ENCODE results near the gene PPIL6.
A peak's percentile ranks its signal among the peaks of the same experiment; 100 is the strongest.
"Not testable (repeated sequence)": the region's sequence is repeated elsewhere in the genome, so short reads cannot be mapped to it uniquely, and the experiment has no call there.

Gene PPIL6

DNA sequence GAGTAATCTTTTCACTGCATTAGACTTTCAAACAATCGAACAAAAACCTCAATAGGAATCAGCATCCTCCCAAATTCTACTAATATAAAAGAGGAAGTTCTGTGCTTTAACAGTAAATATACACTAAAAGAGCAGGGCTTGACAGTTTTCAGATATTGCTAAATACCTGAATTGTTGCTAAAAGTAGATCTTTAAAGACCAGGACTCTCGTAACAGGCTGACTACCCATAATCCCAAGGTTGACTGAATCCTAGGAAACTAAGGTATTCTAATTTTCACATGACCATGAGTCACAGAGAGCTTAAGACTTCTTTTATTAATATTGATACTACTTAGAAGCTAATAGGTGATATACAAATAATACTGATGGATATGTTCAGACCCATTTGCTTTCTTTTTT is 68.3 kb downstream of the PPIL6 start:
- POLR2A ChIA-PET = interaction anchor here (0.6 kb wide), 1 partner anchor 206 kb away, joined by 3 read pairs; no protein-coding TSS in a partner anchor
- H3K27me3 ChIP-seq (replicated peaks in 2 of 5; ENCODE audit: control insufficient read depth in 4 of 5, insufficient read depth in 5 of 5, low read length in 4 of 5) = no peaks in the 10 kb centered on the region
- H3K4me3 ChIP-seq (ENCODE audit: control insufficient read depth in 1 of 7, extremely low read depth in 1 of 7, insufficient read depth in 4 of 7, low read depth in 2 of 7, low read length in 6 of 7) = peak overlapping the region in 2 of 7 experiments; percentile 51 to 96
- H3K9me3 ChIP-seq (ENCODE audit: control extremely low read depth in 1 of 5, control insufficient read depth in 4 of 5, insufficient read depth in 2 of 5, low read depth in 1 of 5, low read length in 4 of 5) = no peaks in the 10 kb centered on the region
- H3K4me1 ChIP-seq (ENCODE audit: control extremely low read depth in 1 of 4, control insufficient read depth in 4 of 4, insufficient read depth in 4 of 4, low read length in 3 of 4) = peaks cover 31 to 74% (median 44%) of the 10 kb centered on the region in 4 experiments
- DNase-seq = peak in 2 of 3 donors; percentile 31 to 42
- peak overlapping the region in 1 of 2 experiments; percentile 60 for H3K27ac ChIP-seq (ENCODE audit: insufficient read depth in 1 of 2, low read depth in 1 of 2, low read length in 2 of 2, poor library complexity in 1 of 2, severe bottlenecking in 2 of 2)
- no CpG with 5 or more reads among the region's 2 CpGs for WGBS (ENCODE audit: insufficient coverage)
- CTCF ChIA-PET = interaction anchor here (1.2 to 5.9 kb wide), 6 partner anchors 10 to 277 kb away, joined by 3 to 45 read pairs (median 5); partner anchors contain the start of genes CD164, CEP57L1, PPIL6 and SESN1
- peaks cover 42 to 93% (median 66%) of the 10 kb centered on the region in 4 experiments for H3K36me3 ChIP-seq (ENCODE audit: control insufficient read depth in 4 of 4, insufficient read depth in 4 of 4, low read length in 3 of 4)

- ChIA-PET POLR2A (no interaction called here), CTCF (interaction anchor here (0.6 to 5.9 kb wide), 7 partner anchors 9 to 463 kb away, joined by 3 to 45 read pairs (median 5); partner anchors contain the start of gene CD164)
- H3K9me3 ChIP-seq (ENCODE audit: control extremely low read depth in 1 of 5, control insufficient read depth in 4 of 5, insufficient read depth in 2 of 5, low read depth in 1 of 5, low read length in 4 of 5) = no peaks in the 10 kb centered on the region
- DNase-seq = no peak
- peak overlapping the region in 1 of 7 experiments; percentile 11 for H3K4me3 ChIP-seq (ENCODE audit: control insufficient read depth in 1 of 7, extremely low read depth in 1 of 7, insufficient read depth in 4 of 7, low read depth in 2 of 7, low read length in 6 of 7)
- no peak overlapping the region for H3K27ac ChIP-seq (ENCODE audit: insufficient read depth in 1 of 2, low read depth in 1 of 2, low read length in 2 of 2, poor library complexity in 1 of 2, severe bottlenecking in 2 of 2)
- WGBS (ENCODE audit: insufficient coverage) = 54% methylated on average over 3 of the region's 3 CpGs
- H3K4me1 ChIP-seq (ENCODE audit: control extremely low read depth in 1 of 4, control insufficient read depth in 4 of 4, insufficient read depth in 4 of 4, low read length in 3 of 4) = peaks cover 31 to 62% (median 33%) of the 10 kb centered on the region in 4 experiments
- H3K36me3 ChIP-seq (ENCODE audit: control insufficient read depth in 4 of 4, insufficient read depth in 4 of 4, low read length in 3 of 4) = peaks cover 47 to 93% (median 66%) of the 10 kb centered on the region in 4 experiments
- no peaks in the 10 kb centered on the region for H3K27me3 ChIP-seq (replicated peaks in 2 of 5; ENCODE audit: control insufficient read depth in 4 of 5, insufficient read depth in 5 of 5, low read length in 4 of 5)
These were observed 69.6 kb downstream of the PPIL6 start for GRCh38 chr6:109370792-109371191.

GRCh38 chr6:109370336-109370735 is 70.1 kb downstream of the PPIL6 start:
- Histone ChIP-seq H3K27me3 (replicated peaks in 2 of 5; ENCODE audit: control insufficient read depth in 4 of 5, insufficient read depth in 5 of 5, low read length in 4 of 5) (no peaks in the 10 kb centered on the region), H3K36me3 (ENCODE audit: control insufficient read depth in 4 of 4, insufficient read depth in 4 of 4, low read length in 3 of 4) (peaks cover 48 to 91% (median 66%) of the 10 kb centered on the region in 4 experiments), H3K4me3 (ENCODE audit: control insufficient read depth in 1 of 7, extremely low read depth in 1 of 7, insufficient read depth in 4 of 7, low read depth in 2 of 7, low read length in 6 of 7) (no peak overlapping the region), H3K9me3 (ENCODE audit: control extremely low read depth in 1 of 5, control insufficient read depth in 4 of 5, insufficient read depth in 2 of 5, low read depth in 1 of 5, low read length in 4 of 5) (no peaks in the 10 kb centered on the region), H3K4me1 (ENCODE audit: control extremely low read depth in 1 of 4, control insufficient read depth in 4 of 4, insufficient read depth in 4 of 4, low read length in 3 of 4) (peaks cover 31 to 58% (median 33%) of the 10 kb centered on the region in 4 experiments), H3K27ac (ENCODE audit: insufficient read depth in 1 of 2, low read depth in 1 of 2, low read length in 2 of 2, poor library complexity in 1 of 2, severe bottlenecking in 2 of 2) (peak overlapping the region in 1 of 2 experiments; percentile 30)
- DNase-seq = no peak
- POLR2A ChIA-PET = no interaction called here
- CTCF ChIA-PET = interaction anchor here (0.6 to 5.9 kb wide), 8 partner anchors 8 to 463 kb away, joined by 3 to 45 read pairs (median 4); partner anchors contain the start of gene CD164
- no CpG with 5 or more reads among the region's 1 CpG for WGBS (ENCODE audit: insufficient coverage)

DNA sequence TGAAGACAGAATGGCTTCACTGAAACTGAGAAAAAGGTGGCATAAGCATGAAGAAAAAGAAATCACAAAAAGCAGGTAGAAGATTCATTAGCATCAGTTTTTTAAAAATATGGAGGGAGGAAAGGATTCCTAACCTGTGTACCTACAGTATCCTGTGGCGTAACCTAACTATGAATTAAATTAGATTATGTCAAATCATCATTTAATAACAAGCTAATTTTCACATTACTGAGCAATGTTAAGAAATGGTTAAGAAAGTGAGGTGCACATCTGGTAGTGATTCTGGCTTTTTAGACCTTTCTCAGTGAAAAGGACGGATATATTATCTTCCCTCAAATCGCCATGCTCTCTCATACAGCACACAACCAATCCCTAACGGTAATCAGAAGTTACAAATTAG is 70.7 kb downstream of the PPIL6 start:
- no CpG with 5 or more reads among the region's 4 CpGs for WGBS (ENCODE audit: insufficient coverage)
- H3K4me1 ChIP-seq (ENCODE audit: control extremely low read depth in 1 of 4, control insufficient read depth in 4 of 4, insufficient read depth in 4 of 4, low read length in 3 of 4) = peaks cover 28 to 51% (median 30%) of the 10 kb centered on the region in 4 experiments
- no peak overlapping the region for H3K27ac ChIP-seq (ENCODE audit: insufficient read depth in 1 of 2, low read depth in 1 of 2, low read length in 2 of 2, poor library complexity in 1 of 2, severe bottlenecking in 2 of 2)
- peaks cover 49 to 87% (median 67%) of the 10 kb centered on the region in 4 experiments for H3K36me3 ChIP-seq (ENCODE audit: control insufficient read depth in 4 of 4, insufficient read depth in 4 of 4, low read length in 3 of 4)
- no peaks in the 10 kb centered on the region for H3K9me3 ChIP-seq (ENCODE audit: control extremely low read depth in 1 of 5, control insufficient read depth in 4 of 5, insufficient read depth in 2 of 5, low read depth in 1 of 5, low read length in 4 of 5)
- no peak overlapping the region for H3K4me3 ChIP-seq (ENCODE audit: control insufficient read depth in 1 of 7, extremely low read depth in 1 of 7, insufficient read depth in 4 of 7, low read depth in 2 of 7, low read length in 6 of 7)
- CTCF ChIA-PET = interaction anchor here (1.1 to 5.9 kb wide), 7 partner anchors 8 to 182 kb away, joined by 3 to 45 read pairs (median 5); partner anchors contain the start of gene CD164
- DNase-seq = no peak
- POLR2A ChIA-PET = no interaction called here
- H3K27me3 ChIP-seq (replicated peaks in 2 of 5; ENCODE audit: control insufficient read depth in 4 of 5, insufficient read depth in 5 of 5, low read length in 4 of 5) = no peaks in the 10 kb centered on the region

- peaks cover 0 to 12% (median 2%) of the 10 kb centered on the region in 5 experiments for H3K9me3 ChIP-seq (ENCODE audit: control extremely low read depth in 1 of 5, control insufficient read depth in 4 of 5, insufficient read depth in 2 of 5, low read depth in 1 of 5, low read length in 4 of 5)
- H3K27ac ChIP-seq (ENCODE audit: insufficient read depth in 1 of 2, low read depth in 1 of 2, low read length in 2 of 2, poor library complexity in 1 of 2, severe bottlenecking in 2 of 2); DNase-seq; H3K4me1 ChIP-seq (ENCODE audit: control extremely low read depth in 1 of 4, control insufficient read depth in 4 of 4, insufficient read depth in 4 of 4, low read length in 3 of 4); H3K4me3 ChIP-seq (ENCODE audit: control insufficient read depth in 1 of 7, extremely low read depth in 1 of 7, insufficient read depth in 4 of 7, low read depth in 2 of 7, low read length in 6 of 7); CTCF ChIA-PET; POLR2A ChIA-PET; H3K27me3 ChIP-seq (replicated peaks in 2 of 5; ENCODE audit: control insufficient read depth in 4 of 5, insufficient read depth in 5 of 5, low read length in 4 of 5): not testable (repeated sequence)
- WGBS (ENCODE audit: insufficient coverage) = 50% methylated on average over 1 of the region's 5 CpGs
- H3K36me3 ChIP-seq (ENCODE audit: control insufficient read depth in 4 of 4, insufficient read depth in 4 of 4, low read length in 3 of 4) = peaks cover 30 to 83% (median 68%) of the 10 kb centered on the region in 4 experiments
These were observed 75.9 kb downstream of the PPIL6 start for GRCh38 chr6:109364382-109365078.

DNA sequence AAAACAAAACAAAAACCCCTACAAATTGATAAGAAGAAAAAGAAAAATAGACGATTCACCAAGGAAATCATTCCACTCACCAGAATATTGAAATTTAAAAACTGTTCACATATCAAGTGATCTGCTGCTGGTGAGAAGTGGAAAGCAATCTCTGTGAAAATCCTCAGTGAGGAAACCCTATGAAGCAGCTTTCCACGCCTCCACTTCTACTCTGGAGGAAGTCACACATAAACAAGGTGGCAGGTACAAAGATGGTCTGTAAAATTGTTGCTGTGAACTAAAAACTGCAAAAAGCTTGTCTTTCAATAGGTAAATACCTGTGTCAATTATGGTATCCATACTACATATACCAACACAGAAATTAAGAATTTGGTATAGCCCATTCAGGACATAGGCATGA is 76.7 kb downstream of the PPIL6 start:
- POLR2A ChIA-PET = interaction anchor here (1.2 to 2.3 kb wide), 2 partner anchors 18 to 19 kb away, joined by 4 to 7 read pairs; partner anchors contain the start of gene CD164
- no CpG with 5 or more reads among the region's 2 CpGs for WGBS (ENCODE audit: insufficient coverage)
- Histone ChIP-seq H3K4me3 (ENCODE audit: control insufficient read depth in 1 of 7, extremely low read depth in 1 of 7, insufficient read depth in 4 of 7, low read depth in 2 of 7, low read length in 6 of 7) (no peak overlapping the region), H3K4me1 (ENCODE audit: control extremely low read depth in 1 of 4, control insufficient read depth in 4 of 4, insufficient read depth in 4 of 4, low read length in 3 of 4) (peaks cover 0 to 5% (median 0%) of the 10 kb centered on the region in 4 experiments), H3K27ac (ENCODE audit: insufficient read depth in 1 of 2, low read depth in 1 of 2, low read length in 2 of 2, poor library complexity in 1 of 2, severe bottlenecking in 2 of 2) (no peak overlapping the region), H3K9me3 (ENCODE audit: control extremely low read depth in 1 of 5, control insufficient read depth in 4 of 5, insufficient read depth in 2 of 5, low read depth in 1 of 5, low read length in 4 of 5) (peaks cover 0 to 12% (median 2%) of the 10 kb centered on the region in 5 experiments), H3K36me3 (ENCODE audit: control insufficient read depth in 4 of 4, insufficient read depth in 4 of 4, low read length in 3 of 4) (peaks cover 32 to 86% (median 70%) of the 10 kb centered on the region in 4 experiments), H3K27me3 (replicated peaks in 2 of 5; ENCODE audit: control insufficient read depth in 4 of 5, insufficient read depth in 5 of 5, low read length in 4 of 5) (no peaks in the 10 kb centered on the region)
- DNase-seq = no peak
- CTCF ChIA-PET = interaction anchor here (0.6 to 1.4 kb wide), 3 partner anchors 27 to 1619 kb away, joined by 3 read pairs; no protein-coding TSS in a partner anchor

Measured in common myeloid progenitor, CD34-positive (primary cell).